ENCODE data around the gene PPT1. TPM values are rescaled to one million over a fixed set of nuclear protein-coding genes. Genes with fewer than 3 reads are reported as not detected.

PPT1 gene
- total RNA-seq, 1 donor from 2014 or later, result 92.4 TPM

DNA sequence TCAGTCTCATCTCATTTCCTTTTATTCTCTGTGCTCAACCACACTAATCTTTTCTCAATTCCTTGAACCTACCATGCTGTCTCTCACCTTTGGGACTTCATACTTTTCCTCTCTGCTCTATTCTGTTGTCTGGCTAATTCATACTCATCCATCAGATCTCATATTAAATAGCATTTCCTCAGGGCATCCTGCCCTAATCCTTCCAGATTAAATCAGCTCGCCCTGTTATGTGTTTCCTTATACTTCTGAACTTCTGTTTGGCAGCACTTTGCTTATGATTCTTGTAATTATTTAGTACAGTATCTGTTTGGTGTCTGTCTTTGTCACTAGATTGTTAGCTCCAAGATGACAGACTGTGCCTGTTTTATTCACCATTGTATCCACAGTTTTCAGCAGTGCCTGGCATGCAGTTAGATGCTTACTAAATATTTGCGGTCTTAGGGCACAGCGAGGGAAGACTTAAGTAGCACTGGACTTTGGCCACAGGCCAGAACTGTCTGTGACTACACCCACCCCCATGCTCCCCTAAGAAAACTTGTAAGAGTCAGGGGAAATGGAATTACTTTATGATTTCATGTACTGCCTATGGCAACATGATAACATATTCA lies 66.4 kb downstream of the PPT1 start:
- no peak for DNase-seq (ENCODE audit: low spot score)

DNA sequence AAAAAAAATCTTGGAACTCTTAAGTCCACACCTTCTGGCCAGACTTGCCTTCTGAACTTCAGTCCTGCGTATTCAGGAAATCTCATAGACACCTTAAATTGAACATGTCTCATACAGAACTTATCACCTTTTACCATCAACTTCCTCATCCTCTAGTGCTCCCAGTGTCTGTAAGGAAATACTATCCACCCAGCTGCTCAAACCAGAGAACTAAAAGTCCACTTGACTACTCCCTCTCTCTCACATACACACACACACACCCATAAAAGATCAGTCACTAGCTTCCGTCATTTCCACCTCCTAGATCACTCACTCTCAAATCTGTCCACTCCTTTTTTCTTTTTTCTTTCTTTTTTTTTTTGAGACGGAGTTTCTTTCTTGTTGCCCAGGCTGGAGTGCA lies 67.4 kb downstream of the PPT1 start:
- no peak for DNase-seq (ENCODE audit: low spot score)

- DNase-seq (ENCODE audit: low spot score), result no peak
Measured at GRCh38 chr1:40027647-40028046, 69.4 kb downstream of the PPT1 start.

GRCh38 chr1:40024671-40025070 lies 72.4 kb downstream of the PPT1 start:
- no peak for DNase-seq (ENCODE audit: low spot score)

DNA sequence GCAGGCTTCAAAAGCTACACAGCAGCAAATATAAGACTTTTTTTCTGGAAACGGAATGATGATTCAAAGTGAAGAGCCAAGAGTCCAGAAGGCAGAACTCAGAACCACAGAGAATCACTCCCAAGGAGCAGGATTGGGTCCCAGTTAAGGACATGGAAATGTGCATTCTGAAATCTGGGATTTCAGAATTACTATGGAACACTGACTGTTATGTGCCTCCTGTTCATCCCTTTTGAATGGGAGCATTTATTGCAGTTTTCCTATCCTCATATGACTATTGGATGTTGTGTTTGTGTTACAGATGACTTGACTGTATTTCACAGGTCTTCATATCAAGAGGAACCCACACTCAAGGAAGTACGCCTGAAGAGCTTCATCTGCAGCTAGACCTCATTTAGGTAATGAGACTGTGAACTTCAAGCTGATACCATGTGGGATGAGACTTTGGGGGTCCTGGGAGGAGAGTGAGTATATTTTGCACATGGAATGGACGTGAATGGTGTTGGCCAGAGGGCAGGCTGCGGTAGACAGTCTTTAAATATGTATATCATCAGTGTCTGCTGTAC lies 73.6 kb downstream of the PPT1 start:
- DNase-seq (ENCODE audit: low spot score), result no peak

Other genes starting within 250 kb of the PPT1 start
- gene TRIT1, start 213.7 kb downstream of the PPT1 start, total RNA-seq, result 54.0 TPM
- gene MYCL, start 195.3 kb downstream of the PPT1 start, total RNA-seq, result 84.3 TPM
- 28.5 TPM for gene MFSD2A, start 142.1 kb downstream of the PPT1 start, total RNA-seq
- gene CAP1, start 56.5 kb downstream of the PPT1 start, total RNA-seq, result 351 TPM
- gene RLF, start 64.1 kb upstream of the PPT1 start, total RNA-seq, result 20.9 TPM
- gene TMCO2, start 150.7 kb upstream of the PPT1 start, total RNA-seq, result not detected
- gene ZMPSTE24, start 161.0 kb upstream of the PPT1 start, total RNA-seq, result 52.9 TPM
- gene COL9A2, start 220.0 kb upstream of the PPT1 start, total RNA-seq, result 27.1 TPM